ENCODE data around the gene SLC5A11. TPM values are rescaled to one million over a fixed set of nuclear protein-coding genes. Genes with fewer than 3 reads are reported as not detected.

Gene SLC5A11
- total RNA-seq, 2 experiments from 2014 or later: 0.17 TPM; not detected in 1

- CTCF ChIA-PET: no interaction called here
- POLR2A ChIA-PET: no interaction called here
Measured at GRCh38 chr16:24954137-24954536, 108.4 kb downstream of the SLC5A11 start.

DNA sequence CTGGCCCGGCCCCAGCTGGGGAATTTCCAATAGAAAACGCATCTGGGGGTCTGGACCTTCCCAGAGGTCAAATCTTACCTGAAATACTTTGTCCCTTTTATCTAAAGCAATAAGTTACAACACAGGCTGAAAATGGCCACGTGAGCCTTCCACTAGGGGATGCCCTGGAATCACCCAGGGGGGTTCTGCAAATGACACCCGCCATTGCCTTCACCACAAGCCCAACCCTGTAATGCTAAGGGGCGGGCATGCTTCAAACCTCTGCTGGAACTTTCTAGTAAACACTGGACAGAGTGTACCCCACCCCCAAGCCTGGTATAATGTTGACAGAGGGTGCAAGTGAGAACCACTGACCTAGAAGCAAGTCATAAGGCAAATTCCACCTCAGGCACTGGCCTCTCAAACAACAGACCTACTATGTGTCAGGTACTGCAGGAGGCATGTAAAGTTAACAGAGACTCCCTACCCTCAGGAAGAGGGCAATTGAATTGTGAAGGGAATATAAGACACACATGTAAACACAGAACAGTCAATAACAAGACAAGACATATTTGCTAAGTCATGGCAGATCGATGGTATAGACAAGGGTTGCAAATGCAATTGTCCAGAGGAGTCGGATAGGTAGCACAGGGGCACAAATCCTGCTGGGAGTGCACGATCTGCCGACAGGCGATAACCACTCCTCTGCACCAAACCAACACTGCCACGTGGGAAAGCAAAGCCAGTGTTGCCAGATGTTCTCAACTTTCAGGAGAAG lies 110.4 kb downstream of the SLC5A11 start:
- ChIA-PET CTCF (no interaction called here), POLR2A (no interaction called here)

- ChIA-PET CTCF (no interaction called here), POLR2A (no interaction called here)
Measured at GRCh38 chr16:24957887-24958286, 112.1 kb downstream of the SLC5A11 start.

Other genes with a start within 250 kb of the SLC5A11 start
- 10 to 100 TPM; 37.7 to 41.9 TPM for gene TNRC6A, start 116.3 kb upstream of the SLC5A11 start, total RNA-seq
- 10 to 100 TPM; 64.0 to 67.6 TPM for gene ARHGAP17, start 169.4 kb downstream of the SLC5A11 start, total RNA-seq